ENCODE measurements around the gene DCTN4.

Gene DCTN4

GRCh38 chr5:150663936-150664335, 94.9 kb downstream of the DCTN4 start:
- Histone ChIP-seq H3K9me3 (no peaks in the 10 kb centered on the region), H3K36me3 (no peaks in the 10 kb centered on the region), H3K27me3 (no peaks in the 10 kb centered on the region), H3K4me1 (peaks cover 0 to 17% (median 5%) of the 10 kb centered on the region in 4 donors), H3K27ac (no peak overlapping the region), H3K4me3 (no peak overlapping the region)
- DNase-seq: no peak
- no peak for TF ChIP-seq CTCF (IDR thresholded peaks at IDR 0.05)
- intact Hi-C loops (cut with DNase I; ENCODE audit: low total_unique reads): no loop called here

- intact Hi-C loops (cut with DNase I; ENCODE audit: low total_unique reads): no loop called here
- Histone ChIP-seq H3K27ac (no peak overlapping the region), H3K36me3 (no peaks in the 10 kb centered on the region), H3K4me3 (no peak overlapping the region), H3K4me1 (peaks cover 0 to 23% (median 6%) of the 10 kb centered on the region in 4 donors), H3K9me3 (no peaks in the 10 kb centered on the region), H3K27me3 (no peaks in the 10 kb centered on the region)
- DNase-seq: peak in 1 of 2 donors; percentile 34
- no peak for TF ChIP-seq CTCF (IDR thresholded peaks at IDR 0.05)
Measured at GRCh38 chr5:150662731-150663516, 95.9 kb downstream of the DCTN4 start.

GRCh38 chr5:150661821-150662596, 96.8 kb downstream of the DCTN4 start:
- no peak for TF ChIP-seq CTCF (IDR thresholded peaks at IDR 0.05)
- no peaks in the 10 kb centered on the region for H3K9me3 ChIP-seq
- H3K4me3 ChIP-seq: no peak overlapping the region
- no peak for DNase-seq
- intact Hi-C loops (cut with DNase I; ENCODE audit: low total_unique reads): no loop called here
- H3K4me1 ChIP-seq: peaks cover 0 to 32% (median 15%) of the 10 kb centered on the region in 4 donors
- H3K27ac ChIP-seq: no peak overlapping the region
- no peaks in the 10 kb centered on the region for H3K36me3 ChIP-seq
- H3K27me3 ChIP-seq: no peaks in the 10 kb centered on the region

GRCh38 chr5:150661086-150661485, 97.7 kb downstream of the DCTN4 start, which contains the start of gene MYOZ3:
TSS of gene MYOZ3 (plus strand) at chr5:150661251. CDS start at chr5:150662942, 1,691 bp downstream.
- Histone ChIP-seq H3K4me1 (peaks cover 0 to 39% (median 22%) of the 10 kb centered on the region in 4 donors), H3K27me3 (no peaks in the 10 kb centered on the region), H3K4me3 (no peak within 1 kb of the TSS), H3K36me3 (no peaks in the 10 kb centered on the region), H3K27ac (peak within 1 kb of the TSS; percentile 59 to 61), H3K9me3 (no peaks in the 10 kb centered on the region)
- DNase-seq: peak in 1 of 2 donors; percentile 56
- no peak for TF ChIP-seq CTCF (IDR thresholded peaks at IDR 0.05)
- intact Hi-C loops (cut with DNase I; ENCODE audit: low total_unique reads): no loop called here

GRCh38 chr5:150660108-150660831, 98.5 kb downstream of the DCTN4 start:
- Histone ChIP-seq H3K9me3 (no peaks in the 10 kb centered on the region), H3K36me3 (no peaks in the 10 kb centered on the region), H3K27me3 (no peaks in the 10 kb centered on the region), H3K27ac (peak overlapping the region; percentile 59 to 61), H3K4me1 (peaks cover 0 to 45% (median 27%) of the 10 kb centered on the region in 4 donors), H3K4me3 (no peak overlapping the region)
- intact Hi-C loops (cut with DNase I; ENCODE audit: low total_unique reads): no loop called here
- peak in 1 of 2 donors; percentile 56 for DNase-seq
- TF ChIP-seq CTCF (IDR thresholded peaks at IDR 0.05): no peak

Measured in tibial artery (tissue), 4 donors.